ENCODE data around the gene MAIP1.

The MAIP1 gene

GRCh38 chr2:199992296-199992695, 36.9 kb downstream of the MAIP1 start:
- DNase-seq, result no peak

GRCh38 chr2:199994371-199994770, 39.0 kb downstream of the MAIP1 start:
- no peak for DNase-seq

- DNase-seq, result no peak
Observed at GRCh38 chr2:199994896-199995295, 39.5 kb downstream of the MAIP1 start.

- DNase-seq, result no peak
Observed at GRCh38 chr2:199997296-199997695, 41.9 kb downstream of the MAIP1 start.

GRCh38 chr2:199999166-199999565, 43.8 kb downstream of the MAIP1 start:
- DNase-seq, result no peak

GRCh38 chr2:200000444-200001163, 45.2 kb downstream of the MAIP1 start:
- DNase-seq, result no peak

GRCh38 chr2:200003444-200003843, 48.1 kb downstream of the MAIP1 start:
- no peak for DNase-seq

- no peak for DNase-seq
Observed at GRCh38 chr2:200005675-200006074, 50.3 kb downstream of the MAIP1 start.

- DNase-seq, result no peak
Observed at GRCh38 chr2:200007306-200007705, 51.9 kb downstream of the MAIP1 start.

GRCh38 chr2:200012401-200012800, 57.0 kb downstream of the MAIP1 start:
- DNase-seq, result no peak

All from C1 segment of cervical spinal cord (tissue), 14 donors.